Thyroid gland (tissue), 4 donors: ENCODE measurements around the gene MAST3. TPM values are rescaled to one million over a fixed set of nuclear protein-coding genes. Genes with fewer than 3 reads are reported as not detected.

Experiments
- DNase-seq, 2 donors: peaks; one replicate each; pipeline ENCODE4 v3.0.0-alpha.2; 2019
- H3K27ac ChIP-seq, 3 donors: fragments of 200-600 bp; sonication (generic); 1 replicate in 2 of 3; 2 replicates in 1 of 3; pipeline ENCODE4 v1.5.1; 2016 to 2019; ENCODE audit warnings: mild to moderate bottlenecking in 1 of 3, moderate library complexity in 1 of 3
- H3K27me3 ChIP-seq: fragments of 200-600 bp; sonication (generic); one replicate; pipeline ENCODE4 v1.5.1; 2019
- H3K36me3 ChIP-seq, 2 donors: fragments of 200-600 bp; sonication (generic); one replicate each; pipeline ENCODE4 v1.5.1; 2016 to 2019
- H3K4me1 ChIP-seq, 2 donors: fragments of 200-600 bp; sonication (generic); one replicate each; pipeline ENCODE4 v1.5.1; 2017 to 2019
- H3K4me3 ChIP-seq, 3 donors: fragments of 200-600 bp; sonication (generic); replicated peaks in 1 of 3; 1 replicate in 2 of 3; 2 replicates in 1 of 3; pipeline ENCODE4 v1.5.1; 2016; ENCODE audit warnings: mild to moderate bottlenecking in 1 of 3
- H3K9me3 ChIP-seq: fragments of 200-600 bp; sonication (generic); one replicate; pipeline ENCODE4 v1.5.1; 2017
- CTCF ChIP-seq, 6 experiments: fragments of 200-600 bp in 3 of 6; fragments of 450-650 bp in 3 of 6; sonication (generic) in 3 of 6; IDR thresholded peaks; one replicate each; pipeline ENCODE4 v1.5.1; 2016 to 2019; ENCODE audit warnings: antibody characterized with exemption in 6 of 6, mild to moderate bottlenecking in 2 of 6, inconsistent platforms in 1 of 6, moderate library complexity in 1 of 6
- POLR2A ChIP-seq, 2 donors: fragments of 450-650 bp; IDR thresholded peaks; one replicate each; pipeline ENCODE4 v1.6.1; 2017; ENCODE audit warnings: antibody characterized with exemption in 2 of 2, mild to moderate bottlenecking in 2 of 2, moderate library complexity in 1 of 2
- WGBS, 2 donors: methylation state at CpG; one replicate each; pipeline ENCODE4 v1.1.5; 2017; 5-methylcytosine and 5-hydroxymethylcytosine counted together
- intact Hi-C: fragments of 100-400 bp; cut with DNase I; formaldehyde crosslinking; loops from one replicate; pipeline ENCODE4 v1.15.1; 2023
- total RNA-seq, 4 donors: library from RNA; depleted of rRNA; stranded (reverse); fragments of >200 nt; gene quantifications; one replicate each; pipeline ENCODE4 v1.2.3, GENCODE V29; 2016

Gene MAST3
- total RNA-seq, 4 donors from 2014 or later = 4.8 to 5.6 (median 5.0) TPM

GRCh38 chr19:18173572-18174288, 76.2 kb downstream of the MAST3 start, which contains the start of gene IFI30:
Gene IFI30 (plus strand): TSS chr19:18173813. CDS start chr19:18173842, 29 bp downstream.
- Histone ChIP-seq H3K36me3 (peaks cover 3 to 5% of the 10 kb centered on the region in 2 donors), H3K9me3 (no peaks in the 10 kb centered on the region), H3K4me3 (peak within 1 kb of the TSS; percentile 42 to 72 (median 46)), H3K4me1 (peaks cover 5 to 13% of the 10 kb centered on the region in 2 donors), H3K27ac (peak within 1 kb of the TSS; percentile 22 to 89 (median 70)), H3K27me3 (no peaks in the 10 kb centered on the region)
- peak; percentile 91 to 93 for DNase-seq
- WGBS, 2 donors = 2% methylated on average over 19 to 23 of the region's 47 CpGs
- TF ChIP-seq POLR2A (IDR thresholded peaks at IDR 0.05) (peak in 1 of 2 donors; percentile 86), CTCF (IDR thresholded peaks at IDR 0.05) (no peak)
- intact Hi-C loops = no loop called here

- Histone ChIP-seq H3K27me3 (no peaks in the 10 kb centered on the region), H3K9me3 (no peaks in the 10 kb centered on the region), H3K4me1 (peaks cover 5 to 13% of the 10 kb centered on the region in 2 donors), H3K27ac (no peak overlapping the region), H3K36me3 (no peaks in the 10 kb centered on the region), H3K4me3 (no peak overlapping the region)
- intact Hi-C loops = no loop called here
- DNase-seq = no peak
- WGBS, 2 donors = 86 to 94% methylated on average over 2 to 10 of the region's 11 CpGs
- TF ChIP-seq POLR2A (IDR thresholded peaks at IDR 0.05) = no peak
- TF ChIP-seq CTCF (IDR thresholded peaks at IDR 0.05) = no peak
Observed at GRCh38 chr19:18174983-18175382, 77.4 kb downstream of the MAST3 start.

GRCh38 chr19:18176367-18177310, 79.1 kb downstream of the MAST3 start:
- Histone ChIP-seq H3K36me3 (no peaks in the 10 kb centered on the region), H3K27me3 (no peaks in the 10 kb centered on the region), H3K27ac (no peak overlapping the region), H3K9me3 (no peaks in the 10 kb centered on the region), H3K4me3 (no peak overlapping the region), H3K4me1 (peaks cover 5 to 13% of the 10 kb centered on the region in 2 donors)
- intact Hi-C loops = no loop called here
- WGBS, 2 donors = 86 to 90% methylated on average over 11 to 15 of the region's 19 CpGs
- no peak for DNase-seq
- TF ChIP-seq CTCF (IDR thresholded peaks at IDR 0.05) (no peak), POLR2A (IDR thresholded peaks at IDR 0.05) (no peak)

GRCh38 chr19:18179957-18180356, 82.4 kb downstream of the MAST3 start:
- H3K36me3 ChIP-seq = no peaks in the 10 kb centered on the region
- TF ChIP-seq CTCF (IDR thresholded peaks at IDR 0.05) (no peak), POLR2A (IDR thresholded peaks at IDR 0.05) (no peak)
- H3K27ac ChIP-seq = no peak overlapping the region
- H3K27me3 ChIP-seq = no peaks in the 10 kb centered on the region
- DNase-seq = no peak
- no peaks in the 10 kb centered on the region for H3K4me1 ChIP-seq
- intact Hi-C loops = no loop called here
- no peaks in the 10 kb centered on the region for H3K9me3 ChIP-seq
- WGBS, 2 donors = 88 to 90% methylated on average over 5 of the region's 5 CpGs
- no peak overlapping the region for H3K4me3 ChIP-seq
